Common myeloid progenitor, CD34-positive (primary cell): ENCODE results near the gene TMEM233.
"Not testable (repeated sequence)": the region's sequence is repeated elsewhere in the genome, so short reads cannot be mapped to it uniquely, and the experiment has no call there.

Experiments used
- CTCF ChIA-PET: fragments of 350-600 bp; sonication (Branson Sonifier 250); formaldehyde crosslinking; loops from one replicate; lab custom pipeline; 2021; ENCODE audit warnings: antibody characterized with exemption; lab: Charles Lee
- POLR2A ChIA-PET: fragments of 350-600 bp; sonication (Branson Sonifier 250); formaldehyde crosslinking; loops from one replicate; lab custom pipeline; 2021; ENCODE audit warnings: antibody characterized with exemption; lab: Charles Lee
- DNase-seq, 3 donors: peaks; one replicate each; pipeline versions ENCODE4 v3.0.0 to v3.0.0-alpha.2; 2013
- H3K27ac ChIP-seq, 2 experiments: 1 replicate in 1 of 2; 2 replicates in 1 of 2; pipeline ENCODE4 v1.7.0; 2013; ENCODE audit warnings: inconsistent platforms in 2 of 2, low read length in 2 of 2, mild to moderate bottlenecking in 2 of 2, low read depth in 1 of 2, moderate library complexity in 1 of 2; ENCODE audit not compliant: severe bottlenecking in 2 of 2, insufficient read depth in 1 of 2, poor library complexity in 1 of 2
- H3K27me3 ChIP-seq, 5 experiments: replicated peaks in 2 of 5; 1 replicate in 3 of 5; 2 replicates in 2 of 5; pipeline versions ENCODE4 v1.6.1 to v1.7.0; 2013; ENCODE audit warnings: low read length in 4 of 5, mild to moderate bottlenecking in 2 of 5, moderate library complexity in 2 of 5, inconsistent platforms in 1 of 5; ENCODE audit not compliant: insufficient read depth in 5 of 5, control insufficient read depth in 4 of 5
- H3K36me3 ChIP-seq, 4 experiments: 1 replicate in 2 of 4; 2 replicates in 2 of 4; pipeline versions ENCODE4 v1.6.1 to v1.7.0; 2013; ENCODE audit warnings: low read length in 3 of 4, control low read depth in 1 of 4, mild to moderate bottlenecking in 1 of 4; ENCODE audit not compliant: control insufficient read depth in 4 of 4, insufficient read depth in 4 of 4
- H3K4me1 ChIP-seq, 4 experiments: 1 replicate in 3 of 4; 2 replicates in 1 of 4; pipeline versions ENCODE4 v1.6.1 to v1.7.1; 2013; ENCODE audit warnings: low read length in 3 of 4, mild to moderate bottlenecking in 3 of 4, control low read depth in 1 of 4, inconsistent platforms in 1 of 4, moderate library complexity in 1 of 4; ENCODE audit not compliant: control insufficient read depth in 4 of 4, insufficient read depth in 4 of 4; ENCODE audit errors: control extremely low read depth in 1 of 4
- H3K4me3 ChIP-seq, 7 experiments: 1 replicate in 4 of 7; 2 replicates in 3 of 7; pipeline versions ENCODE4 v1.5.1 to v1.7.0; 2013; ENCODE audit warnings: mild to moderate bottlenecking in 7 of 7, low read length in 6 of 7, moderate library complexity in 6 of 7, inconsistent platforms in 2 of 7, low read depth in 2 of 7, control low read depth in 1 of 7; ENCODE audit not compliant: insufficient read depth in 4 of 7, control insufficient read depth in 1 of 7; ENCODE audit errors: extremely low read depth in 1 of 7
- H3K9me3 ChIP-seq, 5 experiments: 1 replicate in 4 of 5; 2 replicates in 1 of 5; pipeline versions ENCODE4 v1.6.1 to v1.7.1; 2013; ENCODE audit warnings: low read length in 4 of 5, mild to moderate bottlenecking in 2 of 5, inconsistent platforms in 1 of 5, low read depth in 1 of 5, moderate library complexity in 1 of 5; ENCODE audit not compliant: control insufficient read depth in 4 of 5, insufficient read depth in 2 of 5; ENCODE audit errors: control extremely low read depth in 1 of 5
- WGBS: methylation state at CpG from one replicate; pipeline ENCODE4 v1.1.5; 2013; ENCODE audit not compliant: insufficient coverage; 5-methylcytosine and 5-hydroxymethylcytosine counted together

Gene TMEM233

GRCh38 chr12:119657001-119657400, 63.4 kb downstream of the TMEM233 start:
- CTCF ChIA-PET: interaction anchor here (2.8 kb wide), 1 partner anchor 8 kb away, joined by 7 read pairs; no protein-coding TSS in a partner anchor
- POLR2A ChIA-PET, H3K27me3 ChIP-seq, H3K27ac ChIP-seq, DNase-seq, H3K36me3 ChIP-seq, H3K4me3 ChIP-seq, H3K4me1 ChIP-seq: not testable (repeated sequence)
- H3K9me3 ChIP-seq: peaks cover 1 to 17% (median 6%) of the 10 kb centered on the region in 5 experiments
- 80% methylated on average over 1 of the region's 2 CpGs for WGBS

- not testable (repeated sequence) for H3K27me3 ChIP-seq, H3K9me3 ChIP-seq, H3K4me1 ChIP-seq, H3K4me3 ChIP-seq, DNase-seq, H3K27ac ChIP-seq, H3K36me3 ChIP-seq
- WGBS: 100% methylated on average over 4 of the region's 6 CpGs
- POLR2A ChIA-PET: interaction anchor here (0.7 kb wide), 1 partner anchor 65 kb away, joined by 3 read pairs; no protein-coding TSS in a partner anchor
- CTCF ChIA-PET: interaction anchor here (1.1 to 1.7 kb wide), 4 partner anchors 10 to 113 kb away, joined by 3 to 6 read pairs (median 4); partner anchors contain the start of gene PRKAB1
These were observed 64.6 kb downstream of the TMEM233 start for GRCh38 chr12:119658166-119658565.

GRCh38 chr12:119659289-119659897, 65.8 kb downstream of the TMEM233 start:
- 44% methylated on average over 4 of the region's 6 CpGs for WGBS
- peak; percentile 35 to 66 (median 52) for DNase-seq
- ChIA-PET POLR2A (no interaction called here), CTCF (interaction anchor here (1.7 kb wide), 3 partner anchors 9 to 114 kb away, joined by 3 to 6 read pairs (median 5); partner anchors contain the start of gene PRKAB1)
- Histone ChIP-seq H3K4me1 (no peaks in the 10 kb centered on the region), H3K9me3 (peaks cover 0 to 4% (median 0%) of the 10 kb centered on the region in 5 experiments), H3K27ac (no peak overlapping the region), H3K27me3 (no peaks in the 10 kb centered on the region), H3K4me3 (no peak overlapping the region), H3K36me3 (no peaks in the 10 kb centered on the region)

GRCh38 chr12:119660076-119660475, 66.5 kb downstream of the TMEM233 start:
- 69% methylated on average over 4 of the region's 5 CpGs for WGBS

GRCh38 chr12:119661882-119662281, 68.3 kb downstream of the TMEM233 start:
- H3K4me1 ChIP-seq: peaks cover 13 to 18% (median 13%) of the 10 kb centered on the region in 4 experiments
- no peak overlapping the region for H3K27ac ChIP-seq
- no peaks in the 10 kb centered on the region for H3K27me3 ChIP-seq
- H3K4me3 ChIP-seq: no peak overlapping the region
- no peak for DNase-seq
- POLR2A ChIA-PET: no interaction called here
- WGBS: 100% methylated on average over 1 of the region's 4 CpGs
- no peaks in the 10 kb centered on the region for H3K9me3 ChIP-seq
- H3K36me3 ChIP-seq: no peaks in the 10 kb centered on the region
- CTCF ChIA-PET: interaction anchor here (1.4 kb wide), 1 partner anchor 11 kb away, joined by 3 read pairs; no protein-coding TSS in a partner anchor

More at GRCh38 chr12:119660076-119660475, 66.5 kb downstream of the TMEM233 start:
- Histone ChIP-seq H3K4me1 (no peaks in the 10 kb centered on the region), H3K27me3 (no peaks in the 10 kb centered on the region), H3K9me3 (peaks cover 0 to 4% (median 0%) of the 10 kb centered on the region in 5 experiments), H3K27ac (no peak overlapping the region), H3K4me3 (no peak overlapping the region), H3K36me3 (no peaks in the 10 kb centered on the region)
- peak in 2 of 3 donors; percentile 67 to 76 for DNase-seq
- CTCF ChIA-PET: no interaction called here
- POLR2A ChIA-PET: no interaction called here

DNA sequence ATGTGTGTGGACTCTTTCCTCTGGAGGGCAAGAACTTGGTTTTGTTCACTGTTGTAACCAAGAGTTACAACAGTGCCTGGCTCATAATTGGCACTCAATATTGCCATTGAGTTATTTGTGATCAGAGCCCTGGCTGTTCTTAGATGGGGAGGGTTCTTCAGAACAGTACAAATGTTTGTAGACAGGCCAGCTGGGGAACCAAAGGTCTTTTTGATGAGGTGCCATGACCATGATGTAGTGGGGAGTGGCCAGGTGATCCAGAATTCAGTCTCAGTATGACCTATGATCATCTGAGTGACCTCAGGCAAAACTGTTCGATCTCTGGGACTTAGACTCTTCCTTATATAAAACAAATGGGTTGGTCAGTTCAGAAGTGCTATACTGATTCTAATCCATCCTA, 71.1 kb downstream of the TMEM233 start:
- Histone ChIP-seq H3K4me3 (no peak overlapping the region), H3K36me3 (no peaks in the 10 kb centered on the region), H3K27ac (peak overlapping the region in 1 of 2 experiments; percentile 80), H3K4me1 (peaks cover 20 to 33% (median 23%) of the 10 kb centered on the region in 4 experiments), H3K9me3 (no peaks in the 10 kb centered on the region), H3K27me3 (no peaks in the 10 kb centered on the region)
- CTCF ChIA-PET: interaction anchor here (0.6 to 2.1 kb wide), 7 partner anchors 9 to 35 kb away, joined by 3 to 7 read pairs (median 4); no protein-coding TSS in a partner anchor
- POLR2A ChIA-PET: no interaction called here
- WGBS: no CpG with 5 or more reads among the region's 1 CpG
- no peak for DNase-seq
